NOMO-1 treated with dmso at 0.1 percent for 144 hours (cell line): ENCODE measurements around the gene ARID5B.

Source experiments
- DNase-seq: peaks from one replicate; lab custom pipeline; 2025; ENCODE audit not compliant: unreplicated experiment; lab: John Stamatoyannopoulos, UW

Gene ARID5B

DNA sequence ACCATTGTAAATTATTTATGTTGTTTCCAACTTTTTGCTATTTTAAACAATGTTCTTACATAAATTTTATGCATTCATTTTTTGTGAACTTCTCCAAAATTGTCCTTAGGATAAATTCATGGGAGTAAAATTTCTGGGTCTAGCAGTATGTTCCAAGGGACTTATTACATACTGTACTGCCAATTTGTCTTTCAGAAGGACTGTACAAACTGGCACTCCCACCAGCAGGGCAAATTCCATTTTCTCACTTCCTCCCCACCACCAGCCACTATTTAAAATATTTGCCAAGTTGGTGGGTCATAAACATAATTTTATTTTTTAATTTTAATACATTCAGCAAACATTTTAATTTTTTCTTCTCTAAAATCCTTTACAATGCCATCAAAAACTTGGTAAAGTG is 13.7 kb upstream of the ARID5B start:
- no peak for DNase-seq

DNA sequence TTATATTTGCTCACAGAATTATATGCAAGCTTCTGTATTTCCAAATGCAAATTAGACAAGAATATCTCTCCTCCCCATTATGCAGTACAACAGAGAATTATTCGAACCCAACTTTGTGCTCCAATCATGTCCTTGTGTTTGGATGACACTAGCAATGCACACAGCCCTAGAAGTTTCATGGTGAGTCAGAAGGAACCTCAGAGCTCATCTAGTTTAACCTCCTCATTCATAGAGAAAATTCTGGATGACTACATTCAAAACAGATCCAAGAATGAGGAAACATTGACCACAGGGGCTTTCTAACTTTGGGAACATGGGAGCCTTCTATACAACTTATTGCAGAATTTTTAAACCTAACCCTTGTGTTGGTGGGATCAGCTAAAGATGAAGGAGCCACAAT is 12.8 kb upstream of the ARID5B start:
- DNase-seq, result no peak

DNA sequence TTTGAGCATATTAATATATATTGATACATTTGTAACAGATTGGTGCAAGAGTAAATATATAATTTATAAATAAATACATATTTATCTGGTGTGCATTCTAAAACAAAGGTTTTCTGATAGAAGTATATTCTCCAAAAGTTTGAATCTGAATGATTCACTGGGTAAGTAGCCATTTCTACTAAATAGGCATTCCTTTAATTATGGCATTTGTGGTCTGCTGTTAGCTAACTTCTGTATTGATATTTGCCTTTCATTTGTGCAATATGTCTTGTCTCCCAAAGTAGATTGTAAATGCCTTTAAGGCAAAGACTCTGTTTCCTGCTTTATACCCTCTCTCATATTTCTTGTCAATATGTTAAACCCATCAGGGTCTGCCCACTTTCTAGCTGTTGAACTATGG is 11.1 kb upstream of the ARID5B start:
- no peak for DNase-seq

DNA sequence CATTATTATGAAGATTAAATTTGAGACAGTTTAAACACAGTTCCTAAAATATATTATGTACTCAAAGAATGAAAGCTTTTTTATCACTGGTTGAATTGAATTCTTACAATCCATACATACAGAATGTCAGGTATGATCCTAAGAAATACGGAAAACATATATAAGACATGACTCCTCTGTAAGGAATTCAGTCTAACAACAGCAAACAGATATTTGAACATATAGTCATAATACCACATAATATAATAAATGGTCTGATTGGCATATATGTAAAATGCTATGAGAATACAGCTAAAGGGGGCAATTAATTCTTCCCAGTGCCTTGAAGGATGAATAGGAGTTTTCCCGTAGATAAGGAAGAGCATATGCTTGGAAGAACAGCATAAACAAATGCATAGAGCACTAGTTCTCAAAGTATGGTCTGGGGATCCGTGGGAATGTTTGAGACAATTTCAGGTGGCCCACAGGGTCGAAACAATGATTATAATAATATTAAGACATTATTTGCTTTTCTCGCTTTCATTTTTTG is 10.6 kb upstream of the ARID5B start:
- no peak for DNase-seq

DNA sequence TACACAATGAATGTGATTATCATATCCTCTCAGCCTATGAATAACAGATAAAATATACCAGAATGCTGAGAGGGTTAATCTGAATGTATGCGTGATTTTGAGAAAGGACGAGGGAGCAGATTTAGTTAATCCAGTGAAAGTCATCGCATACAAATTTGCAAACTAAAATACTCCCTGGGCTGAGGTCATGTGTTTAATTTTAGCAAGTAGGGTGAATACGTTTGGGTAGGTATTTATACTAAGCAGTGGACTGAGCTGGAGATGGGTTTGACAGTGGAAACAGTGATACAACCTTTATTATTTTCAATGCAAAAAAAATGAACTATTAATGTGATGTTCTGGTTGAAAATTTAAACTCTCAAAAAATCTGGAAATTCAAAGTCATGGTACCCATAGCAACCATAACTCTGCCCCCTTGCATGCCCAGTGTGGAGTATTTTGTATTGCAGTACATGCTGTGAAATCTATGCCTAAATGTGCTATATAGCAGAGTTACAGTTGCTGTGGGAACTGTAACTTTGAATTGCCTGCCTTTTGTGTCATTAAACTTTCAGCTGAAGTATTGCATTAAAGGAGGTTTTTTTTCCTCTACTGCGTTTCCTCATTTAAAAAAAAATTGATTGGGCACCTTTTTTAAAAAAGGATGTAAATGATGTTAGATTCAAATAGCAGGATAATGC is 9.5 kb upstream of the ARID5B start:
- no peak for DNase-seq

DNA sequence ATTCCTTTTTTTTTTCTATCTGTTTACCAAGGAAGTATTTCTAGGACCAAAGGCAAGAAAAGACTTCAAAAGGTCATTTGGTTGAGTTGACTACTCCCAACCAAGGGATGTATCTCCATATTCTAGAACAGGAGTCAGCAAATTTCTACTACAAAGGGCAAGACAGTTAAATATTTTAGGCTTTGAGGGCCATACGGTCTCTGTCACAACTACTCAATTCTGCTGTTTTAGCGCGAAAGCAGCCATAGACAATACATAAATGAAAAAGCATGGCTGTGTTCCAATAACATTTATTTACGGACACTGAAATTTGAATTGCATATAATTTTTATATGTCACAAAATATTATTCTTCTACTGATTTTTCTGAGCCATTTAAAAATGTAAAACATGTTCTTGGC is 8.5 kb upstream of the ARID5B start:
- DNase-seq, result no peak

DNA sequence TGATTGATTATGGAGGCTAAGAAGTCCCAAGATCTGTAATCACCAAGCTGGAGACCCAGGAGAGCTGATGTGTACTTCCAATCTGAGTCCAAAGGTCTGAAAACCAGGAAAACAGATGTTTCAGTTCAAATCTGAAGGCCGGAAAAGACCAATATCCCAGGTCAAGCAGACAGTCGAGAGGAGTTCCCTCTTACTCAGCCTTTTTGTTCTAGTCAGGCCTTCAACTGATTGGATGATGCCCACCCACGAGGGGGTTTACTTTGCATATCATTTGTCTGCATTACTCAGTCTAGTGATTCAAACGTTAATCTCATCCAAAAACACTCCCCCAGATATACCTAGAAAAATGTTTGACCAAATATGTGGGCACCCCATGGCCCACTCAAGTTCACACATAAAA is 7.4 kb upstream of the ARID5B start:
- no peak for DNase-seq

DNA sequence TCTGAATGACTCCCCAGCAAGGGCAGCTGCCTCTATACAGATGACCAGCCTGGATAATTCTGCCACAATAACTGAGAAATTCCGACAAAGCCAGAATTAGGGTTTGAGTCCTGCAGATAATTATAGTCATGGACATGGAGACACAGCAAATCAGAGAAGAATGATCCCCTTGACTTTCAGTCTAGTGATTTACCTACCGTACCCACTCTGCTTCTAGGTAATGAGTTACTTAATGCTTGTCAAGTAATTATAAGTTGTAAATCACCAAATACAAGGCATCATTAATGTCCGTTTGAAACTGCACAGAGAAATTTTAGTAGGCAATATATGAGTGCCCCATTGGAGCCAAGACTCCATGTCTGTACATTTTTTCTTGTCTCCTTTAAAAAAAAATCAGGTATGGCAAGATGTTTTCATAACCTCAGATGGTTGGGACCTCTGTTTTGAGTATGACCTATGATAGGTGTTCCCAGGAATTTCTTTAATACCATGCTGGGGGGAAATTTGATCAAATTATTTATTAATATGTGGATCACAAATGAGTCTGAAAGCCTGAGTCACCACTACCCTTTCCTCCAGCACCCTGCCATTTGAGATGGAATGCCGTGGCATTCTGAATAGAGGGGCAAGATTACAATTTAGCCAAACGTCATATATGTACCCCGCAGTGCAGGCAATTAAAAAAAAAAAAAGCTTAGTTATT is 5.5 kb upstream of the ARID5B start:
- no peak for DNase-seq

DNA sequence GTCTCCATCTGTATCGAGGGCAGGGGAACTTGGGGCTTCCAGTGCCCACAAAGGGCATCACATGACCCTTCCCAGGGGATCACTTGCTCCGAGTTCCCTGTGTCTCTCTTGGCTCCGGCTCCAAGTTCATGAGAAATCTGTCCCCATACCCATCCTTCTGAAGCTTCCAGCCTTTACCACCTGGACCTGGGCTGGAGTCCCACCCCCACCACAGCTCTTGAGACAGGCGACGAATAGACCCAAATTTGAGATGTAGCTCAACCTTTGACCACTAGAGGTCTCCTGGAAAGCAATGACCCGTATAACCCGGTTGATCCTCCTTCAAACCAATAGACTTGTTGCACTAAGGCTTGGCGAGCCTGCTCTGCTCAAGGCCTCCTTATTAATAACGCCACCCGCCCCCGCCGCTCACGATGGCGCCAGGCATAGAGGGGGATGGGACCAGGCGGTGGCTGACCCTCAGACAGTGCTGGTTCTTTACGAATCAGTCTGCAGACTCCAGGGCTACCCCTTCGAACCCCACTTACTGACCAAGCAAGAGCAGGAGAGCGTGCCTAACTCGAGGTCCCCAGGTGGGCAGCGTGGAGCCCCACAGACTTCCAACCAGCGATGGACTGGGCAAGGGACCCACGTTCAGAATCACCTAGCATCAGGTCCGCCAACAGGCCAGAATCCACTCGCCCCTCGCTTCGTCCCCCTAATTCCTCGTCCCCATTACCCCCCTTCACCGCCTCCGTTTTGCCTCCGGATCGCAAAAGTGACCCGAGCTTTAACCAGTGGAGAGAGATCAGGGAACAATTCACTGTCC is 4.4 kb upstream of the ARID5B start:
- peak; percentile 71 for DNase-seq

DNA sequence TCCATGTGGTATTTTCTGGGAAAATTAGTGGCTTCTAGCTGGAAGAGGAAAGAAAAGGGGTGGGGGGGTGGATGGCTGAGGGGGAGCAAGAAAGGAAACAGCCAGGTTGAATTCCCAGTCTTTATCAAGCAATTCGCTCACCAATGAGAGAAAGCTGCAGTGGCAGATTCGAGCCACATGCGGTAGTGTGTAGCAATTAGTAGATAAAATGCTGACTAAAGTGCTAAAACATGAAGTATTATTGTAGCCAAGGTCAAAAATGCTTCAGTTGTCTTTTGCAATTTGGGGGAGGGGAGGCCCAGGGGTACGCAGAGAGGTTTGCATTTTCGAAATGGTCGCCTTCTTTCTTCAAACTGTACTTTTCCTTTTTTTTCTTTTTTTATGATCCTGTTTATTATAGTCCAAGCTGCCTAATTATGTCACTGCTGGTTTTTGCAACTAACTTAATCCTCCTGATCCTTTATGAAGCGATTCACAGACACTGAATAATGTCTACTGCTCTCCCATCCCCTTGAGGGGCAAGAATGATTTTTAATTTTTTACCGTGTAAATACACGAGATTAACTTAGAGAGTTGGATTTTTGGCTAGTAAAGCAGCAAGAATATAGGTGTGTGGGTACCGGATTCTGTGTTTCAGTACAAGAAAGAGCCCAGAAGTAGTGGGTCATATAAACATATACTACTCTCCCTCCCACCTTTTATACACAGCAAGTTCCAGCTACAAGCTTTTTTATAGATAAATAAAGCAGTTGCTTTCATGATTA is 3.6 kb upstream of the ARID5B start:
- DNase-seq, result no peak

DNA sequence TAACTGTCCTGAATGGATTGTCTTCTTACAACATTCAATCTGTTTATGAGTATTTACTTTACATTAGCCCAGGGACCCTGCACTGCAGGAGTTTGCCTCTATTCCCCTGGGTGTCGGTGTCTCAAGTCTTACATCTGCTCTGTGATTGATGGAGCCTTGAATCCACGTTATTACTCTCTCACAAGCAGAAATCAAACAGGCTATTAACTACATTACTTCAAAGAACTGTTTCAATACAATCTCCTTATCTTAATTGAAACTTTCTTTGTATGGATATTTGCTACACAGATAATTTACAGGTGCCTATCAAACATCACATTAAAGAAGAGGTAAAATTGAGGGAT is 3.1 kb upstream of the ARID5B start:
- DNase-seq, result no peak

DNA sequence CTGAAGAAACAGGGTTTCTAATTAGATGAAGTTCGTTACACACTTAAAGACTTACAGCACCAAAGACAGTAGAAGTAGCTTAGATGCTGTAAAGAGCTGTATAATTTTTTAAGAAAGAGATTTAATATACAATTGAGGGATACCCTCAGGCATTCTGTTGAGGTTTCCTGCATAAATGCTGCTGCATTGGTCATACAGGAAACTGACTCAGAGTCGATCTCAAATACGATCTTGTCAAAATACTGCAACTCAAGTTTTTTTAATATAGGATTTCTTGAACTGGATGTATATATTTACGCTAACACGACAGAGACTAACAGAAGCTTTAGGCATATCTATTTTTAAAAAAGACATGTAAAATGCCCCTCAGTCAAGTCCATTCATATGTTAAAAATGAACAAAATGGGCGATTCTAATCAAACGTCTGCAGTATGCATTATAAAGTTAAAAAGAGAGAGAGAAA is 2.4 kb upstream of the ARID5B start:
- no peak for DNase-seq

DNA sequence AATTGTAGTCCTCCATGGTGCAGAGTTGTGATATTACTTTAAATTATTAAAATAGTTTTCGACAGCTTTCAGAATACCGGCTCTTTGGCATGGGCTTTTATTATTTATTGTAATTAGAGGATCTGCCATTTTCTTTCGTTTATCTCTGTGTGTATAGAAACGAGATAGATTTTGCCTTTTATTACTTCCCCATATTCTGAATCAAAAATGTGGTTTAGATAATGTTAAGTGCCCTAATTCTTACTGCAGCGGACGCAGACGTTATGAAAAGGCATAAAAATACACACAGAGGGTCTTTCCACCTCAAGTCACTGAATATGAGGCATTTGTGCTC is 1.9 kb upstream of the ARID5B start:
- DNase-seq, result no peak

DNA sequence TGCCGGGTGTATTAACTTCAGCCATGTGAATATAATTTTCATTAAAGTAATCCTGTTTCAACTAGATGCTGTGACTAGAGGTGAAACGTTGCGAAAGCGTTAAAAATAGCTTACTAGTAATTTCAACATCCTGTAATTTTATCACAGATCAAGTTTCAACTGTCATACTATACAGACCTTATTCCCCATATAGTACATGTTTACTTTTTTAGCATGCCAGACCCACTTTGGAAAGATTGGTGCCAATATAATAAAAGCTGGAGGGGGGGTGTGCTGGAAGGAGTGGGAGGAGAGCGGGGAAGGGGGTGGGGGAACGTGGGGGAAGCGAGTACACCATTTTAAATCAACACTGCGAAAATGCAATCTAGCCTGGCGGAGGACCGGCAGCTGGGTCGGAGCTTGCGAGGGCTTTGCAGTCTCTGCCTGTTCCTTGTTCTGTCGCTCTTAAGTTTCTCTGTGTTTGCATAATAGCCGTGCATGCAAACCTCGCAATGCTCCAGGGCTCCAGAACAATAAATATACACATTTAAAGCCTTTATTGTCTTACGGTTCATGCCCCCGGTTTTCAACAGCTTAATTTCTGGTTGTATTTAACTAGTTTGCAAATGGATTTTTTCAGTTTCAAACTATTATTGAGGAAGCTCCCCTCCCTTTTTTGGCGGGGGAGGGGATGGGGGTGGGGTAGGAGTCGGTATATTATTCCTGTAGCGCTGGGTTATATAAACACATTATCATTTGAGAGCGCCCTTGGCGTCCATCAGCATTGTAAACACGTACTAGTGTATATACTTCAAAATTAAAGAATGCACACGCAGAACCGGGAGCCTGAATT is 1.3 kb upstream of the ARID5B start:
- peak; percentile 86 for DNase-seq

DNA sequence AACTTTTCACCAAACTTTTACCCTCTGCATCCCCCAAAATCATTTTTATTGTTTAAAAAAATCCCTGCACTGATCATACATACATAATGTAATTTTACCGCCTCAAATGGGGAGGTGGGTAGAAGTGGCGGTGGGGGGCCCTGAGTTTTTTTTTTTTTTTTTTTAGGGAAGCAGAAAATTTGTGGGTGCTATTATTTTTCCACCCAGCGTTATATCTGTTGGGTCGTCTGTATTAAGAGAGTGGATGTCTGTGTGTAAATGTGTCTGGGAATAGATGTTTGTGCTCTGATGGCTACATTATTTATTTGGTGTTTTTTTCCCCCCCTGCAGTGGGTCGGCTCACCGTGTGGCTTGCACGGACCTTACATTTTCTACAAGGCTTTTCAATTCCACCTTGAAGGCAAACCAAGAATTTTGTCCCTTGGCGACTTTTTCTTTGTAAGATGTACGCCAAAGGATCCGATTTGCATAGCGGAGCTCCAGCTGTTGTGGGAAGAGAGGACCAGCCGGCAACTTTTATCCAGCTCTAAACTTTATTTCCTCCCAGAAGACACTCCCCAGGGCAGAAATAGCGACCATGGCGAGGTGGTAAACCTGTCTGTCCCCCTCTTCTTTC is 438 bp downstream of the ARID5B start:
- no peak for DNase-seq

DNA sequence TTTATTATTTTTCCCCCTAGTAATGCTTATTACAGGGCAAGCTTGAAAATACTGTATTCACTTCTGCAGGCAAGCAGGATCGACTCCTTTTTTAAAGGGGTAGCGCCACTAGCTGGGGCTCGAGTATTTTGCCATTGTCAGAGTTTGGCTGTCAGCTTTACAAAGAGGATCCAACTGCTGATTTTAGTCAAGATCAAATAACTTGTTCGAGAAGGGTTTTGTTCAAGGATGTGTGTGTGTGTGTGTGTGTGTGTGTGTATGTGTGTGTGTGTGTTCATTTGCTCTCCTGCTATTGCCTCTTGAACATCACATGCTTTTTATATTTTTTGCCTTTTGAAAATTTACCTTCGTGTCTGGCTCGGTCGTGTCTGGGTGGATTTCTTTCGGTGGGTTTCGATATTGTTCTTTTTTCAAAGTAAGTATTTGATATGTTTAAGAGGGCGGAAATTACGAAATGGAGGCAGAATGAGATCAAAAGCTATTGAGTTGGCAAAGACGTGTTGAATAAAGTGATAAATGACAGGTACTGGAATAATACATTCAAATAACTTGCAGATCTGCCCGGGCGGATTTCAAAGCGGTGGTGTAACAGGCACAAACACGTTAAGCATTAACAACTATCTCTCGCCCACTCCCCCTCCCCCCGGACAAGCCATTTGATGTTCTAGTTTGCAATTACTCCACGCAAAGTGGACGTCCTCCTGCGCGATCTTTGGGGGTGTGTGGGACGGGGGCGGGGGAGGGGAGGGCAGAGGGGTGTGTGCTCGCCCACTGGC is 1.1 kb downstream of the ARID5B start:
- peak; percentile 53 for DNase-seq

DNA sequence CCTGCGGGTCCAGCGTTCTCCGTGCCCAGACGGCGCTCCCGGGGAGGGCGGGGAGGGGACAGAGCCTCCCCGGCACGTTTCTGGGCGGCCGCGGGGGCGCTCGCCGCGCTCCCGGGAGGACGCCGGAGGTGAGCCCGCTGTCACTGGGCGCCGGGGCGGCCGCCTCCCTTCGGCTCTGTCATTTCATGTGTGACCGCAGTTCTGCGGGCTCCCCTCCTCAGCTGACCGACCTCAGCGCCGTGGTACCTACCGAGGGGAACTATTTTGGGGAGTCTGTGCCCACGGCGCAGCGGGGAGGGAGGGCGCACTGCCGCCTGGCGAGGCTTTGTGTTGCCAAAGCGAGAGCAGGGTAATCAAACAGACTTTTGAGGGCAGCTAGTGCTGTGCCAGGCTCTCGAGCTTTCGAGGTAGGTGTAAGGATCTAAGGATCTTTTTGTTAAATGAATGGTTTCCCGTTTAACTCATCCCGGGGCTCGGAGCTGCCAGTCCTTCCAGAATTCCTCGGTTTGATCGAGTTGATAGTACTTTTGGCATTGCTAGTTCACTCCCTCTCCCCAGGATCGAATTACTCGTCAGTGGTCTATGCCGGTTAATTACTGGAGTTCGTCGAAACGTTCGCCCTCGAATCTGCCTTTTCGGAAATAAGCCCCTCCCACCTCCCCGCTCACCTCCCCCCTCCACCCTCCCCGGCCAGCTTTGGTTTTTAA is 1.9 kb downstream of the ARID5B start:
- DNase-seq, result peak; percentile 16

DNA sequence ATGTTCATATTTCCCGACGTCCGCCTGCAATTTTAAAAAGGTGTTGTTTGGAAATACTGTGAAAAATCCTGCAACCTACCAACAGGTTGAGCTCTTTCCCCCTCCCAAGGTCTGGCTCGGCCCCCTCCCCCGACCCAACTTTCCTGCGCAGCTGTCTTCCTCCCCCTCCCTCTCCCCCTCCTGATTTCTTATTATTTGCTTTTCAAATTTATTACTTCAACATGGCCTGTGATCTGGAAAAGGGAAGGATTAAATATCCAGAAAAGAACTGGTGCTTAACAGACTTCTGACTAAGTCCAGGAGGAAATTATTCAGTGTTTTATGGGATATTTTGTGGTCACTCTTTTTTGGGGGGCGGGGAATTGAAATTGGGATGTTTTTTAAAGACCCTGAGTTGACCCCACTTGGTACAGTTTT is 2.4 kb downstream of the ARID5B start:
- no peak for DNase-seq
